HG02678 (cell line): ENCODE measurements around the gene AMH.

Source experiments
- ATAC-seq: cut with Tn5 transposase; IDR thresholded peaks from one replicate; pipeline ENCODE4 v1.9.1; 2021; ENCODE audit warnings: mild to moderate bottlenecking, moderate library complexity; ENCODE audit not compliant: unreplicated experiment

AMH gene

GRCh38 chr19:2248136-2249009 is 750 bp upstream of the AMH start:
- no peak for ATAC-seq

- ATAC-seq = no peak
Measured at GRCh38 chr19:2249880-2250765, 1.0 kb downstream of the AMH start.

- no peak for ATAC-seq
Measured at GRCh38 chr19:2250766-2251105, 1.6 kb downstream of the AMH start.

GRCh38 chr19:2251106-2252054 is 2.3 kb downstream of the AMH start:
- ATAC-seq = no peak

GRCh38 chr19:2252055-2252796 is 3.1 kb downstream of the AMH start:
- ATAC-seq = no peak

- no peak for ATAC-seq
Measured at GRCh38 chr19:2252797-2253105, 3.6 kb downstream of the AMH start.

- no peak for ATAC-seq
Measured at GRCh38 chr19:2253106-2254063, 4.3 kb downstream of the AMH start.

GRCh38 chr19:2254064-2254872 is 5.1 kb downstream of the AMH start:
- ATAC-seq = no peak

- no peak for ATAC-seq
Measured at GRCh38 chr19:2255112-2255845, 6.2 kb downstream of the AMH start.

GRCh38 chr19:2255982-2256685 is 7.0 kb downstream of the AMH start, which contains the start of gene JSRP1:
Gene JSRP1 (minus strand): TSS chr19:2256417. CDS start chr19:2255314, 1,103 bp downstream.
- no peak for ATAC-seq

GRCh38 chr19:2259336-2259735 is 10.2 kb downstream of the AMH start:
- ATAC-seq = no peak

- no peak for ATAC-seq
Measured at GRCh38 chr19:2260341-2260805, 11.2 kb downstream of the AMH start.

- ATAC-seq = no peak
Measured at GRCh38 chr19:2261438-2262172, 12.5 kb downstream of the AMH start.

GRCh38 chr19:2266183-2266993 is 17.3 kb downstream of the AMH start:
- no peak for ATAC-seq

- ATAC-seq = no peak
Measured at GRCh38 chr19:2268480-2268830, 19.3 kb downstream of the AMH start.
